ENCODE results near the gene KIAA1549. TPM values are rescaled to one million over a fixed set of nuclear protein-coding genes. Genes with fewer than 3 reads are reported as not detected.
A peak's percentile ranks its signal among the peaks of the same experiment; 100 is the strongest.

KIAA1549 gene
- total and polyA plus RNA-seq, 4 donors: 0.83 to 5.8 (median 3.6) TPM

DNA sequence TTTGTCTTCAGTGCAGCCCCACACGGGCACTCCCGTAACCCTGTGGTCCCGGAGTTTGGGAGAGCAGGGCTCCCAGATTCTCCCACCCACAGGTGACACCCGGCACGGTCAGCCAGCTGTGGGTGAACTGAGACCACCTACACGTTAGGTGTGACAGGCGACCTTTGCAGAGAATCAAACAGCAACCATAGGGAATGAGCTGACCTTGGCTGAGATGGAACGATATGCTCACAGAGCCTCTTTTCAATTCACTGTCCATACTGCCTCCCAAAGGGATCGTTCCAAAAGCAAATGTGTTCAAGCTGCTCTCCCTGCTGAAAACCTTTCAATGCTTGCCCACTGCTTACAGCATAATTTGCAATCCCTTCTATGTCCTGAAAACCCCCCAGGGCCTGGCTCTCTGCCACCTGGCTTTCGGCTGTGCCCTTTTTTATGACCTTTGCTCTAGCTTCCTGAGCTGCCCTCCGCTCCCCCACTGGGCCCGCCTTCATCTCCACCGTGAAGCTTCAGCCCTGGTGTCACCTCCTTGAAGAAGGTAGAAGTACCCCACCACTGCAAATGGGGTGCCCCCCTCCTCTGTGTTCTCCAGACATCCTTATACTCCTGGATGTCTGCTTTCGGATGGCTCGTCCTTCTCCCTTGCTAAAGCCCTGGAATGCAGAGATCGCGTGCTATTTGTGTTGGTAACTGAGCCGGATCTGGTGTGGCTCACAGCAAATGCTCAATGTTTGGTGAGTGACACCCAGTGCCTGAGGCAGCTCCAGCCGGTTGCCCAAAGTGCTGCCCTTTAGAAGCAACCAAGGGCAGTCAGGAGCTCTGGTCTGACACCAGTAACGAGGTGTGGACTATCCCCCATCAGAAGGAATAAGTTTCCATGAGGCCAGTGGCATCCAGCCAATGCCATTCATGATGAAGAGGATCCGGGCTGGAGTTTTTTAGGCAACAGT is 90.4 kb downstream of the KIAA1549 start:
- no peak overlapping the region for H3K4me3 ChIP-seq
- H3K27me3 ChIP-seq (ENCODE audit: control insufficient read depth in 3 of 3, insufficient read depth in 3 of 3, low read length in 2 of 3): no peaks in the 10 kb centered on the region
- peaks cover 0 to 11% (median 4%) of the 10 kb centered on the region in 4 donors for H3K36me3 ChIP-seq (ENCODE audit: control insufficient read depth in 4 of 4, insufficient read depth in 4 of 4, low read length in 4 of 4)
- H3K4me1 ChIP-seq (ENCODE audit: control insufficient read depth in 5 of 5, insufficient read depth in 5 of 5, low read length in 5 of 5): peaks cover 0 to 22% (median 8%) of the 10 kb centered on the region in 5 donors
- H3K9me3 ChIP-seq (ENCODE audit: control insufficient read depth in 4 of 4, insufficient read depth in 3 of 4, low read length in 3 of 4): no peaks in the 10 kb centered on the region
- DNase-seq (peak; percentile 74 to 75 (median 74)), ATAC-seq (ENCODE audit: insufficient read depth, low FRiP score) (no peak)
- H3K9ac ChIP-seq (ENCODE audit: insufficient read depth in 1 of 2, low read length in 2 of 2): no peak overlapping the region
- WGBS, 2 donors: 79 to 87% methylated on average over 21 of the region's 21 CpGs
- no peak overlapping the region for H3K27ac ChIP-seq (ENCODE audit: low read depth in 1 of 2, low read length in 1 of 2)
- TF ChIP-seq, protein P1, sequence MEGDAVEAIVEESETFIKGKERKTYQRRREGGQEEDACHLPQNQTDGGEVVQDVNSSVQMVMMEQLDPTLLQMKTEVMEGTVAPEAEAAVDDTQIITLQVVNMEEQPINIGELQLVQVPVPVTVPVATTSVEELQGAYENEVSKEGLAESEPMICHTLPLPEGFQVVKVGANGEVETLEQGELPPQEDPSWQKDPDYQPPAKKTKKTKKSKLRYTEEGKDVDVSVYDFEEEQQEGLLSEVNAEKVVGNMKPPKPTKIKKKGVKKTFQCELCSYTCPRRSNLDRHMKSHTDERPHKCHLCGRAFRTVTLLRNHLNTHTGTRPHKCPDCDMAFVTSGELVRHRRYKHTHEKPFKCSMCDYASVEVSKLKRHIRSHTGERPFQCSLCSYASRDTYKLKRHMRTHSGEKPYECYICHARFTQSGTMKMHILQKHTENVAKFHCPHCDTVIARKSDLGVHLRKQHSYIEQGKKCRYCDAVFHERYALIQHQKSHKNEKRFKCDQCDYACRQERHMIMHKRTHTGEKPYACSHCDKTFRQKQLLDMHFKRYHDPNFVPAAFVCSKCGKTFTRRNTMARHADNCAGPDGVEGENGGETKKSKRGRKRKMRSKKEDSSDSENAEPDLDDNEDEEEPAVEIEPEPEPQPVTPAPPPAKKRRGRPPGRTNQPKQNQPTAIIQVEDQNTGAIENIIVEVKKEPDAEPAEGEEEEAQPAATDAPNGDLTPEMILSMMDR (IDR thresholded peaks at IDR 0.05; ENCODE audit: control extremely low read depth, extremely low read depth): no peak

DNA sequence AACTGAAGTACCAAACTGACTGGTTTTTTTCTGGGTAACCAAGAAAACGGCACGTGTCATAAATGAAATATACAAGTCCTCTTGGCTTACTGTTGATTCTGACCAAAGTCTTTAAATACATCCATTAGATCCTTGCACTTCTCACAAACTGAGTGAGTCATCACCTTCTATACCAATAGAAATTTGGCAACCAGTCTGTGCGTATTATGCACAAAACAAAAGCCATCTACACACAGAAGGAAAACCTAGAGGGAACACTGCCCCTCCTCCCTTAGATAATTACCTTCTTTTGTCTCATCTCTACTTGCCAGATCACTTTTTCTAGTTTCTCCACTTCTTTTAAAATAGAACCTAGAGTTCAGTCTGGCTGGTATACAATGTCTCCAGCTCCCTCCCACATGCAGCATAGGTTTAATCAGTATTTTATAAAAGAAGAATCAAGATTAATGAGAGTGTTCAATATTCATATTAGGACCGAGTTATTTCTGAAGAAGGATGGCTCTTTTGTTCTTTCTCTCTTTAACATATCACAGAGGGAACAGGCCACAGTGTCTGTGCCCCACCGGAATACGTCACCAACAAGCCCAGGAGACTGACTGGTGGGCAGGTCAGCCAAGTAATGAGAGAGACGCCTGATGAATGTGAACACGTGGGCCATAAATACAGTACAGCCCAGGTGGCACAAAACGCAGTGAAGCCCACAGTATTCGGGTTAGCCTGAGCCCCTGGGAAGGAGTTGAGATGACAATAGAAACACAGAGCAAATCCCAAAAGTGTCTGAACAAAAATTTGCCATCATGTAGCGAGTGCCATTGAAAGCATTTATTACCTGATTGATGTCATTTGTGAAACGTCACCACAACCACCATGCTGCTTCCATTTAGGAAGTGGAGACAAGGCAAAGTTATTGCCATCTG is 91.3 kb downstream of the KIAA1549 start:
- no peak overlapping the region for H3K27ac ChIP-seq (ENCODE audit: low read depth in 1 of 2, low read length in 1 of 2)
- H3K36me3 ChIP-seq (ENCODE audit: control insufficient read depth in 4 of 4, insufficient read depth in 4 of 4, low read length in 4 of 4): peaks cover 0 to 9% (median 4%) of the 10 kb centered on the region in 4 donors
- 91 to 94% methylated on average over 12 of the region's 12 CpGs for WGBS, 2 donors
- no peaks in the 10 kb centered on the region for H3K27me3 ChIP-seq (ENCODE audit: control insufficient read depth in 3 of 3, insufficient read depth in 3 of 3, low read length in 2 of 3)
- no peak overlapping the region for H3K9ac ChIP-seq (ENCODE audit: insufficient read depth in 1 of 2, low read length in 2 of 2)
- TF ChIP-seq, protein P1 (IDR thresholded peaks at IDR 0.05; ENCODE audit: control extremely low read depth, extremely low read depth): no peak
- no peak for DNase-seq
- H3K4me3 ChIP-seq: no peak overlapping the region
- peaks cover 0 to 22% (median 8%) of the 10 kb centered on the region in 5 donors for H3K4me1 ChIP-seq (ENCODE audit: control insufficient read depth in 5 of 5, insufficient read depth in 5 of 5, low read length in 5 of 5)
- no peak for ATAC-seq (ENCODE audit: insufficient read depth, low FRiP score)
- no peaks in the 10 kb centered on the region for H3K9me3 ChIP-seq (ENCODE audit: control insufficient read depth in 4 of 4, insufficient read depth in 3 of 4, low read length in 3 of 4)

DNA sequence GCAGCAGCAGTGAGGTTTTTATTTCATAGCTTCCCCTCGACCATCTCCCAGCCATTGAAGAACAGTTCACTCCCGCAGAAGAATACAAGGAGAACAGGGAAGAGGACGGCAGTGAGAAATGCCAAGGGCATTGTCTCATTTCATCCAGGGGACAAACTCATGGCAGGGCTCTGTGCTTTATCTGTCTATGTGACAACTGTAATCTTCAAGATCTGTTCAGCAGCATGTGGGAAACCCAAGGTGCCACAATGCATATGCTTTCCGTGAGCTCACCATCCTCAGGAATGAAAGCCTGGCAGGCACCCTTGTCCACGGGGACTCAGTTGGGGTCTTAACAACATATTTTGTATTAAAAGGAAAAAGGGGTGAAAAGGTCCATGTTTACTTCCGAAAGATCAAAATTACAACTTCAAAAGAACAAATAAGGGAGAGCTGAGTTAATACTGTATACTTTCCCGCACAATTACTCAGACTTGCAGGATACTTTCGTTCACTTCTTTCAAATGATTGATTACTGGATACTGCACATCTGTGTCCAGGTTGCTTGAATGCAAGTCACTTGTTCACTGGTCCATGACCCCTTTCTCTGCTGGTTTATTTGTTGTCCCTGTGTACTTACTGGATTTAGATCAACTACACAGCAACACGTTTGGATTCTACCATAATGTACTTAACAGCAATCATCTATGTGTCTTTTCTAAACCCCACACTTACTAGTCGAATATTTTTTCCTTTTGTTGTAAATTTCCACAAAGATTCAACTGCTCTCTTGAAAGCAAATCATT is 93.1 kb downstream of the KIAA1549 start:
- TF ChIP-seq, protein P1 (IDR thresholded peaks at IDR 0.05; ENCODE audit: control extremely low read depth, extremely low read depth): no peak
- Histone ChIP-seq H3K9ac (ENCODE audit: insufficient read depth in 1 of 2, low read length in 2 of 2) (no peak overlapping the region), H3K27ac (ENCODE audit: low read depth in 1 of 2, low read length in 1 of 2) (no peak overlapping the region), H3K4me1 (ENCODE audit: control insufficient read depth in 5 of 5, insufficient read depth in 5 of 5, low read length in 5 of 5) (peaks cover 0 to 22% (median 8%) of the 10 kb centered on the region in 5 donors), H3K36me3 (ENCODE audit: control insufficient read depth in 4 of 4, insufficient read depth in 4 of 4, low read length in 4 of 4) (peaks cover 0 to 3% (median 0%) of the 10 kb centered on the region in 4 donors), H3K27me3 (ENCODE audit: control insufficient read depth in 3 of 3, insufficient read depth in 3 of 3, low read length in 2 of 3) (no peaks in the 10 kb centered on the region), H3K4me3 (no peak overlapping the region), H3K9me3 (ENCODE audit: control insufficient read depth in 4 of 4, insufficient read depth in 3 of 4, low read length in 3 of 4) (no peaks in the 10 kb centered on the region)
- DNase-seq (no peak), ATAC-seq (ENCODE audit: insufficient read depth, low FRiP score) (no peak)
- 89 to 91% methylated on average over 10 of the region's 10 CpGs for WGBS, 2 donors
